Measurements from ENCODE around the gene CTAG1B. TPM values are rescaled to one million over a fixed set of nuclear protein-coding genes. Genes with fewer than 3 reads are reported as not detected.
"Not testable (repeated sequence)": the region's sequence is repeated elsewhere in the genome, so short reads cannot be mapped to it uniquely, and the experiment has no call there.

CTAG1B gene
- total RNA-seq, 1 experiment from 2014 or later: not detected

- in situ Hi-C loops (cut with HindIII; ENCODE audit: low pct_unique_long_range_greater_than_20kb, low sequenced_read_pairs) (no loop called here), intact Hi-C loops (cut with micrococcal nuclease; ENCODE audit: unreplicated experiment) (no loop called here)
- Histone ChIP-seq H3K4me3 (ENCODE audit: low read depth in 2 of 2, low read length in 2 of 2) (no peak overlapping the region), H3K27ac (ENCODE audit: low read length) (peak overlapping the region; percentile 9; the same call in 1 of the 2 replicates), H3K27me3 (ENCODE audit: control insufficient read depth, insufficient read depth, low read length) (no peaks in the 10 kb centered on the region), H3K9me3 (ENCODE audit: control insufficient read depth, insufficient read depth, low read depth, low read length) (no peaks in the 10 kb centered on the region), H3K36me3 (ENCODE audit: control insufficient read depth, insufficient read depth, low read length) (no peaks in the 10 kb centered on the region), H3K4me1 (ENCODE audit: control insufficient read depth, insufficient read depth, low read length) (peaks cover 6% of the 10 kb centered on the region)
- CTCF ChIA-PET: no interaction called here
- ATAC-seq: no peak
- TF ChIP-seq POLR2AphosphoS5 (IDR thresholded peaks at IDR 0.05; ENCODE audit: low read depth, low read length): no peak
- TF ChIP-seq TCF7L2 (IDR thresholded peaks at IDR 0.05; ENCODE audit: low read depth, low read length): no peak
- TF ChIP-seq CTCF (IDR thresholded peaks at IDR 0.05): no peak
- no peak for TF ChIP-seq REST (IDR thresholded peaks at IDR 0.05; ENCODE audit: insufficient read depth in 1 of 2, low read depth in 2 of 2, low read length in 1 of 2)
- no peak for TF ChIP-seq SIN3A (IDR thresholded peaks at IDR 0.05; ENCODE audit: borderline replicate concordance, insufficient read depth, low read depth, low read length)
- no TSS peak for BruUV-seq (replicated peaks)
- no peak for DNase-seq (ENCODE audit: low read depth, low spot score)
- POLR2A ChIA-PET: no interaction called here
These were observed 26.6 kb downstream of the CTAG1B start for GRCh38 chrX:154592505-154592904.

- H3K9me3 ChIP-seq (ENCODE audit: control insufficient read depth, insufficient read depth, low read depth, low read length); H3K27me3 ChIP-seq (ENCODE audit: control insufficient read depth, insufficient read depth, low read length); intact Hi-C loops (cut with micrococcal nuclease; ENCODE audit: unreplicated experiment); H3K4me1 ChIP-seq (ENCODE audit: control insufficient read depth, insufficient read depth, low read length); H3K4me3 ChIP-seq (ENCODE audit: low read depth in 2 of 2, low read length in 2 of 2); H3K27ac ChIP-seq (ENCODE audit: low read length); BruUV-seq (replicated peaks); CTCF ChIA-PET; DNase-seq (ENCODE audit: low read depth, low spot score); H3K36me3 ChIP-seq (ENCODE audit: control insufficient read depth, insufficient read depth, low read length); in situ Hi-C loops (cut with HindIII; ENCODE audit: low pct_unique_long_range_greater_than_20kb, low sequenced_read_pairs); POLR2A ChIA-PET: not testable (repeated sequence)
- ATAC-seq: peak; percentile 76
These were observed 28.7 kb downstream of the CTAG1B start for GRCh38 chrX:154590415-154590814.

GRCh38 chrX:154584585-154585183 is 34.4 kb downstream of the CTAG1B start, which contains the start of gene CTAG1A:
Gene CTAG1A, plus strand, starts transcription at chrX:154585133. Its CDS starts 74 bp downstream, at chrX:154585207.
- BruUV-seq (replicated peaks); DNase-seq (ENCODE audit: low read depth, low spot score); H3K9me3 ChIP-seq (ENCODE audit: control insufficient read depth, insufficient read depth, low read depth, low read length); H3K27ac ChIP-seq (ENCODE audit: low read length); intact Hi-C loops (cut with micrococcal nuclease; ENCODE audit: unreplicated experiment); H3K4me3 ChIP-seq (ENCODE audit: low read depth in 2 of 2, low read length in 2 of 2); CTCF ChIA-PET; in situ Hi-C loops (cut with HindIII; ENCODE audit: low pct_unique_long_range_greater_than_20kb, low sequenced_read_pairs); H3K36me3 ChIP-seq (ENCODE audit: control insufficient read depth, insufficient read depth, low read length); H3K4me1 ChIP-seq (ENCODE audit: control insufficient read depth, insufficient read depth, low read length); POLR2A ChIA-PET; H3K27me3 ChIP-seq (ENCODE audit: control insufficient read depth, insufficient read depth, low read length): not testable (repeated sequence)
- peak; percentile 22; the same call in 1 of the 2 replicates for ATAC-seq

GRCh38 chrX:154582994-154583393 is 36.1 kb downstream of the CTAG1B start:
- DNase-seq (ENCODE audit: low read depth, low spot score); H3K36me3 ChIP-seq (ENCODE audit: control insufficient read depth, insufficient read depth, low read length); intact Hi-C loops (cut with micrococcal nuclease; ENCODE audit: unreplicated experiment): not testable (repeated sequence)

GRCh38 chrX:154575076-154575475 is 44.0 kb downstream of the CTAG1B start:
- intact Hi-C loops (cut with micrococcal nuclease; ENCODE audit: unreplicated experiment); CTCF ChIA-PET; H3K27ac ChIP-seq (ENCODE audit: low read length); DNase-seq (ENCODE audit: low read depth, low spot score); H3K27me3 ChIP-seq (ENCODE audit: control insufficient read depth, insufficient read depth, low read length); BruUV-seq (replicated peaks); H3K4me1 ChIP-seq (ENCODE audit: control insufficient read depth, insufficient read depth, low read length); H3K9me3 ChIP-seq (ENCODE audit: control insufficient read depth, insufficient read depth, low read depth, low read length); H3K4me3 ChIP-seq (ENCODE audit: low read depth in 2 of 2, low read length in 2 of 2); POLR2A ChIA-PET; H3K36me3 ChIP-seq (ENCODE audit: control insufficient read depth, insufficient read depth, low read length); in situ Hi-C loops (cut with HindIII; ENCODE audit: low pct_unique_long_range_greater_than_20kb, low sequenced_read_pairs): not testable (repeated sequence)
- ATAC-seq: peak; percentile 90

More at GRCh38 chrX:154582994-154583393, 36.1 kb downstream of the CTAG1B start:
- H3K9me3 ChIP-seq (ENCODE audit: control insufficient read depth, insufficient read depth, low read depth, low read length); H3K4me1 ChIP-seq (ENCODE audit: control insufficient read depth, insufficient read depth, low read length); H3K27ac ChIP-seq (ENCODE audit: low read length); CTCF ChIA-PET; POLR2A ChIA-PET; H3K27me3 ChIP-seq (ENCODE audit: control insufficient read depth, insufficient read depth, low read length); H3K4me3 ChIP-seq (ENCODE audit: low read depth in 2 of 2, low read length in 2 of 2); BruUV-seq (replicated peaks); in situ Hi-C loops (cut with HindIII; ENCODE audit: low pct_unique_long_range_greater_than_20kb, low sequenced_read_pairs): not testable (repeated sequence)
- ATAC-seq: peak; percentile 88
